Measurements from ENCODE around the gene TMC4.

The TMC4 gene

GRCh38 chr19:54155694-54156093 is 17.3 kb downstream of the TMC4 start:
- DNase-seq (ENCODE audit: low read depth): no peak

GRCh38 chr19:54154603-54155345 is 18.2 kb downstream of the TMC4 start:
- no peak for DNase-seq (ENCODE audit: low read depth)

- DNase-seq (ENCODE audit: low read depth): no peak
Observed at GRCh38 chr19:54153731-54154326, 19.1 kb downstream of the TMC4 start.

GRCh38 chr19:54152878-54153524 is 20.0 kb downstream of the TMC4 start:
- DNase-seq (ENCODE audit: low read depth): no peak

GRCh38 chr19:54152267-54152666 is 20.7 kb downstream of the TMC4 start:
- no peak for DNase-seq (ENCODE audit: low read depth)

GRCh38 chr19:54151362-54152035 is 21.5 kb downstream of the TMC4 start:
- DNase-seq (ENCODE audit: low read depth): no peak

- no peak for DNase-seq (ENCODE audit: low read depth)
Observed at GRCh38 chr19:54149021-54149812, 23.7 kb downstream of the TMC4 start.

- DNase-seq (ENCODE audit: low read depth): no peak
Observed at GRCh38 chr19:54148158-54148557, 24.8 kb downstream of the TMC4 start.

- DNase-seq (ENCODE audit: low read depth): no peak
Observed at GRCh38 chr19:54147676-54148075, 25.3 kb downstream of the TMC4 start.

GRCh38 chr19:54145541-54146158 is 27.3 kb downstream of the TMC4 start:
- no peak for DNase-seq (ENCODE audit: low read depth)

- no peak for DNase-seq (ENCODE audit: low read depth)
Observed at GRCh38 chr19:54142166-54142780, 30.7 kb downstream of the TMC4 start.

- DNase-seq (ENCODE audit: low read depth): no peak
Observed at GRCh38 chr19:54141356-54141755, 31.6 kb downstream of the TMC4 start.

GRCh38 chr19:54138489-54139256 is 34.3 kb downstream of the TMC4 start:
- no peak for DNase-seq (ENCODE audit: low read depth)

GRCh38 chr19:54137699-54138488 is 35.1 kb downstream of the TMC4 start, which contains the start of gene CNOT3:
Gene CNOT3 (plus strand): TSS chr19:54137762. CDS start chr19:54142979, 5,217 bp downstream.
- no peak for DNase-seq (ENCODE audit: low read depth)

GRCh38 chr19:54136864-54137698 is 35.9 kb downstream of the TMC4 start:
- peak; percentile 95 for DNase-seq (ENCODE audit: low read depth)

GRCh38 chr19:54136086-54136863 is 36.7 kb downstream of the TMC4 start:
- no peak for DNase-seq (ENCODE audit: low read depth)

- no peak for DNase-seq (ENCODE audit: low read depth)
Observed at GRCh38 chr19:54133957-54134590, 38.9 kb downstream of the TMC4 start.
